Measurements from ENCODE around the gene XRCC3.
A peak's percentile ranks its signal among the peaks of the same experiment; 100 is the strongest.

The XRCC3 gene

GRCh38 chr14:103725001-103725682 is 9.9 kb upstream of the XRCC3 start:
- POLR2A ChIA-PET = no interaction called here

GRCh38 chr14:103724116-103724515 is 8.9 kb upstream of the XRCC3 start:
- peaks cover under 1 to 26% of the 10 kb centered on the region in 2 experiments; a peak in 2 of 3 replicates for H3K36me3 ChIP-seq (ENCODE audit: control insufficient read depth in 2 of 2, insufficient read depth in 1 of 2, low read length in 2 of 2)
- ChIA-PET POLR2A (interaction anchor here (0.6 kb wide), 2 partner anchors 10 to 1106 kb away, joined by 3 read pairs; no protein-coding TSS in a partner anchor), CTCF (no interaction called here)
- no peak overlapping the region for H3K4me3 ChIP-seq (ENCODE audit: low read depth, low read length)
- no peak overlapping the region for H3K27ac ChIP-seq (ENCODE audit: extremely low read depth, low read depth, low read length)
- no peaks in the 10 kb centered on the region; the same call in 1 of the 2 replicates for H3K4me1 ChIP-seq (ENCODE audit: control insufficient read depth, insufficient read depth, low read length)
- no peaks in the 10 kb centered on the region for H3K9me3 ChIP-seq (ENCODE audit: control insufficient read depth, insufficient read depth, low read depth, low read length)
- no peak for TF ChIP-seq ZBTB8A (tag by site-specific recombination; IDR thresholded peaks at IDR 0.05)
- no peak for TF ChIP-seq ZNF558 (tag by site-specific recombination; IDR thresholded peaks at IDR 0.05)
- no peak for TF ChIP-seq ZNF146 (tag by site-specific recombination; IDR thresholded peaks at IDR 0.05)
- no peak for TF ChIP-seq ZEB2 (tag by site-specific recombination; IDR thresholded peaks at IDR 0.05)
- no peak for TF ChIP-seq ZNF302 (tag by site-specific recombination; IDR thresholded peaks at IDR 0.05; ENCODE audit: low read depth)
- TF ChIP-seq ZNF114 (tag by site-specific recombination; IDR thresholded peaks at IDR 0.05) = no peak
- TF ChIP-seq ZSCAN30 (tag by site-specific recombination; IDR thresholded peaks at IDR 0.05) = no peak
- TF ChIP-seq ZNF239 (tag by site-specific recombination; IDR thresholded peaks at IDR 0.05) = no peak
- no peak for TF ChIP-seq ZNF830 (tag by site-specific recombination; IDR thresholded peaks at IDR 0.05; ENCODE audit: low read depth)
- TF ChIP-seq, protein P1, sequence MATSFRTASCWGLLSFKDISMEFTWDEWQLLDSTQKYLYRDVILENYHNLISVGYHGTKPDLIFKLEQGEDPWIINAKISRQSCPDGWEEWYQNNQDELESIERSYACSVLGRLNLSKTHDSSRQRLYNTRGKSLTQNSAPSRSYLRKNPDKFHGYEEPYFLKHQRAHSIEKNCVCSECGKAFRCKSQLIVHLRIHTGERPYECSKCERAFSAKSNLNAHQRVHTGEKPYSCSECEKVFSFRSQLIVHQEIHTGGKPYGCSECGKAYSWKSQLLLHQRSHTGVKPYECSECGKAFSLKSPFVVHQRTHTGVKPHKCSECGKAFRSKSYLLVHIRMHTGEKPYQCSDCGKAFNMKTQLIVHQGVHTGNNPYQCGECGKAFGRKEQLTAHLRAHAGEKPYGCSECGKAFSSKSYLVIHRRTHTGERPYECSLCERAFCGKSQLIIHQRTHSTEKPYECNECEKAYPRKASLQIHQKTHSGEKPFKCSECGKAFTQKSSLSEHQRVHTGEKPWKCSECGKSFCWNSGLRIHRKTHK (tag by site-specific recombination; IDR thresholded peaks at IDR 0.05) = no peak
- TF ChIP-seq GLIS2 (tag by site-specific recombination; IDR thresholded peaks at IDR 0.05) = 0 out of 2 replicates have a peak, but pooled peaks have one; percentile 6
- no peak for TF ChIP-seq ZNF48 (tag by site-specific recombination; IDR thresholded peaks at IDR 0.05)
- TF ChIP-seq PRDM10 (tag by site-specific recombination; IDR thresholded peaks at IDR 0.05) = no peak
- TF ChIP-seq KLF9 (tag by site-specific recombination; IDR thresholded peaks at IDR 0.05; ENCODE audit: low read depth) = no peak
- TF ChIP-seq SP2 (tag by site-specific recombination; IDR thresholded peaks at IDR 0.05) = no peak
- TF ChIP-seq ZFHX2 (tag by site-specific recombination; conservative IDR thresholded peaks at IDR 0.05) = peak; percentile 88
- no peak for TF ChIP-seq ZNF354C (tag by site-specific recombination; IDR thresholded peaks at IDR 0.05; ENCODE audit: borderline replicate concordance, low read depth)

More at GRCh38 chr14:103725001-103725682, 9.9 kb upstream of the XRCC3 start:
- TF ChIP-seq GLI4 (tag by site-specific recombination; IDR thresholded peaks at IDR 0.05) (no peak), ZNF223 (tag by site-specific recombination; IDR thresholded peaks at IDR 0.05) (no peak), ZNF10 (tag by site-specific recombination; IDR thresholded peaks at IDR 0.05) (no peak), ZNF707 (tag by site-specific recombination; IDR thresholded peaks at IDR 0.05) (no peak), ZNF202 (tag by site-specific recombination; IDR thresholded peaks at IDR 0.05; ENCODE audit: borderline replicate concordance) (no peak), ZNF394 (tag by site-specific recombination; IDR thresholded peaks at IDR 0.05; ENCODE audit: borderline replicate concordance) (no peak), OSR2 (tag by site-specific recombination; IDR thresholded peaks at IDR 0.05) (no peak), ZNF211 (tag by site-specific recombination; IDR thresholded peaks at IDR 0.05; ENCODE audit: low read depth) (no peak), ZNF558 (tag by site-specific recombination; IDR thresholded peaks at IDR 0.05) (no peak), ZNF169 (tag by site-specific recombination; IDR thresholded peaks at IDR 0.05) (no peak), MEIS1 (CRISPR knock-in tag; IDR thresholded peaks at IDR 0.05; ENCODE audit: borderline replicate concordance) (no peak), ZFP41 (tag by site-specific recombination; IDR thresholded peaks at IDR 0.05; ENCODE audit: borderline replicate concordance) (no peak), ZNF561 (tag by site-specific recombination; IDR thresholded peaks at IDR 0.05; ENCODE audit: borderline replicate concordance) (no peak), ZSCAN16 (tag by site-specific recombination; IDR thresholded peaks at IDR 0.05) (no peak), ZNF837 (tag by site-specific recombination; IDR thresholded peaks at IDR 0.05) (no peak), ZNF664 (tag by site-specific recombination; IDR thresholded peaks at IDR 0.05) (no peak)
- TF ChIP-seq, protein P2, sequence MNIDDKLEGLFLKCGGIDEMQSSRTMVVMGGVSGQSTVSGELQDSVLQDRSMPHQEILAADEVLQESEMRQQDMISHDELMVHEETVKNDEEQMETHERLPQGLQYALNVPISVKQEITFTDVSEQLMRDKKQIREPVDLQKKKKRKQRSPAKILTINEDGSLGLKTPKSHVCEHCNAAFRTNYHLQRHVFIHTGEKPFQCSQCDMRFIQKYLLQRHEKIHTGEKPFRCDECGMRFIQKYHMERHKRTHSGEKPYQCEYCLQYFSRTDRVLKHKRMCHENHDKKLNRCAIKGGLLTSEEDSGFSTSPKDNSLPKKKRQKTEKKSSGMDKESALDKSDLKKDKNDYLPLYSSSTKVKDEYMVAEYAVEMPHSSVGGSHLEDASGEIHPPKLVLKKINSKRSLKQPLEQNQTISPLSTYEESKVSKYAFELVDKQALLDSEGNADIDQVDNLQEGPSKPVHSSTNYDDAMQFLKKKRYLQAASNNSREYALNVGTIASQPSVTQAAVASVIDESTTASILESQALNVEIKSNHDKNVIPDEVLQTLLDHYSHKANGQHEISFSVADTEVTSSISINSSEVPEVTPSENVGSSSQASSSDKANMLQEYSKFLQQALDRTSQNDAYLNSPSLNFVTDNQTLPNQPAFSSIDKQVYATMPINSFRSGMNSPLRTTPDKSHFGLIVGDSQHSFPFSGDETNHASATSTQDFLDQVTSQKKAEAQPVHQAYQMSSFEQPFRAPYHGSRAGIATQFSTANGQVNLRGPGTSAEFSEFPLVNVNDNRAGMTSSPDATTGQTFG (tag by site-specific recombination; IDR thresholded peaks at IDR 0.05; ENCODE audit: borderline replicate concordance) = no peak
- TF ChIP-seq, protein P3, sequence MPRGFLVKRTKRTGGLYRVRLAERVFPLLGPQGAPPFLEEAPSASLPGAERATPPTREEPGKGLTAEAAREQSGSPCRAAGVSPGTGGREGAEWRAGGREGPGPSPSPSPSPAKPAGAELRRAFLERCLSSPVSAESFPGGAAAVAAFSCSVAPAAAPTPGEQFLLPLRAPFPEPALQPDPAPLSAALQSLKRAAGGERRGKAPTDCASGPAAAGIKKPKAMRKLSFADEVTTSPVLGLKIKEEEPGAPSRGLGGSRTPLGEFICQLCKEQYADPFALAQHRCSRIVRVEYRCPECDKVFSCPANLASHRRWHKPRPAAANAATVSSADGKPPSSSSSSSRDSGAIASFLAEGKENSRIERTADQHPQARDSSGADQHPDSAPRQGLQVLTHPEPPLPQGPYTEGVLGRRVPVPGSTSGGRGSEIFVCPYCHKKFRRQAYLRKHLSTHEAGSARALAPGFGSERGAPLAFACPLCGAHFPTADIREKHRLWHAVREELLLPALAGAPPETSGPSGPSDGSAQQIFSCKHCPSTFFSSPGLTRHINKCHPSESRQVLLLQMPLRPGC (tag by site-specific recombination; IDR thresholded peaks at IDR 0.05) = no peak
- Histone ChIP-seq H3K4me1 (ENCODE audit: control insufficient read depth, insufficient read depth, low read length) (no peaks in the 10 kb centered on the region; the same call in 1 of the 2 replicates), H3K27ac (ENCODE audit: extremely low read depth, low read depth, low read length) (no peak overlapping the region), H3K9me3 (ENCODE audit: control insufficient read depth, insufficient read depth, low read depth, low read length) (no peaks in the 10 kb centered on the region), H3K4me3 (ENCODE audit: low read depth, low read length) (no peak overlapping the region), H3K36me3 (ENCODE audit: control insufficient read depth in 2 of 2, insufficient read depth in 1 of 2, low read length in 2 of 2) (peaks cover 0 to 36% of the 10 kb centered on the region in 2 experiments; a peak in 2 of 3 replicates)
- CTCF ChIA-PET = interaction anchor here (0.6 kb wide), 1 partner anchor 92 kb away, joined by 3 read pairs; no protein-coding TSS in a partner anchor

All from HEK293 (cell line).